Mucosa of rectum (tissue), 2 donors: ENCODE measurements around the gene FIGN.

Experiments
- H3K27ac ChIP-seq, 2 donors: one replicate each; pipeline ENCODE4 v1.7.0; 2013; ENCODE audit warnings: inconsistent platforms in 2 of 2, low read depth in 2 of 2, low read length in 2 of 2
- H3K27me3 ChIP-seq, 2 donors: one replicate each; pipeline ENCODE4 v1.7.0; 2013; ENCODE audit warnings: low read length in 2 of 2; ENCODE audit not compliant: control insufficient read depth in 2 of 2, insufficient read depth in 2 of 2
- H3K36me3 ChIP-seq, 2 donors: one replicate each; pipeline ENCODE4 v1.7.0; 2013; ENCODE audit warnings: low read length in 2 of 2; ENCODE audit not compliant: control insufficient read depth in 2 of 2, insufficient read depth in 2 of 2
- H3K4me1 ChIP-seq, 2 donors: one replicate each; pipeline ENCODE4 v1.7.0; 2013; ENCODE audit warnings: low read length in 2 of 2, mild to moderate bottlenecking in 1 of 2; ENCODE audit not compliant: control insufficient read depth in 2 of 2, insufficient read depth in 2 of 2
- H3K4me3 ChIP-seq, 2 donors: one replicate each; pipeline ENCODE4 v1.7.0; 2013; ENCODE audit warnings: low read length in 2 of 2
- H3K9ac ChIP-seq, 2 donors: one replicate each; pipeline ENCODE4 v1.7.0; 2013; ENCODE audit warnings: low read length in 2 of 2, low read depth in 1 of 2, mild to moderate bottlenecking in 1 of 2
- H3K9me3 ChIP-seq, 2 donors: one replicate each; pipeline ENCODE4 v1.7.0; 2013; ENCODE audit warnings: low read length in 2 of 2; ENCODE audit not compliant: control insufficient read depth in 2 of 2
- donor health status: healthy.
- donor health status: Normal muscosa, but diverticular disease.

Gene FIGN

GRCh38 chr2:163737563-163737962 is 1.8 kb upstream of the FIGN start:
- no peaks in the 10 kb centered on the region for H3K4me1 ChIP-seq
- H3K4me3 ChIP-seq, result no peak overlapping the region
- H3K27ac ChIP-seq, result no peak overlapping the region
- no peaks in the 10 kb centered on the region for H3K36me3 ChIP-seq
- H3K27me3 ChIP-seq, result peaks cover 9 to 13% of the 10 kb centered on the region in 2 donors
- no peak overlapping the region for H3K9ac ChIP-seq
- H3K9me3 ChIP-seq, result no peaks in the 10 kb centered on the region

GRCh38 chr2:163737190-163737439 is 1.3 kb upstream of the FIGN start:
- no peaks in the 10 kb centered on the region for H3K9me3 ChIP-seq
- H3K27ac ChIP-seq, result peak overlapping the region in 1 of 2 donors; percentile 64
- H3K27me3 ChIP-seq, result peaks cover 9 to 13% of the 10 kb centered on the region in 2 donors
- no peaks in the 10 kb centered on the region for H3K4me1 ChIP-seq
- H3K9ac ChIP-seq, result no peak overlapping the region
- H3K36me3 ChIP-seq, result no peaks in the 10 kb centered on the region
- H3K4me3 ChIP-seq, result peak overlapping the region in 1 of 2 donors; percentile 37

- peaks cover 9 to 13% of the 10 kb centered on the region in 2 donors for H3K27me3 ChIP-seq
- H3K4me3 ChIP-seq, result peak overlapping the region; percentile 74 to 77
- H3K9me3 ChIP-seq, result no peaks in the 10 kb centered on the region
- H3K4me1 ChIP-seq, result no peaks in the 10 kb centered on the region
- H3K9ac ChIP-seq, result peak overlapping the region in 1 of 2 donors; percentile 67
- H3K27ac ChIP-seq, result peak overlapping the region; percentile 64 to 70
- no peaks in the 10 kb centered on the region for H3K36me3 ChIP-seq
These were observed 803 bp upstream of the FIGN start for GRCh38 chr2:163736433-163737189.

DNA sequence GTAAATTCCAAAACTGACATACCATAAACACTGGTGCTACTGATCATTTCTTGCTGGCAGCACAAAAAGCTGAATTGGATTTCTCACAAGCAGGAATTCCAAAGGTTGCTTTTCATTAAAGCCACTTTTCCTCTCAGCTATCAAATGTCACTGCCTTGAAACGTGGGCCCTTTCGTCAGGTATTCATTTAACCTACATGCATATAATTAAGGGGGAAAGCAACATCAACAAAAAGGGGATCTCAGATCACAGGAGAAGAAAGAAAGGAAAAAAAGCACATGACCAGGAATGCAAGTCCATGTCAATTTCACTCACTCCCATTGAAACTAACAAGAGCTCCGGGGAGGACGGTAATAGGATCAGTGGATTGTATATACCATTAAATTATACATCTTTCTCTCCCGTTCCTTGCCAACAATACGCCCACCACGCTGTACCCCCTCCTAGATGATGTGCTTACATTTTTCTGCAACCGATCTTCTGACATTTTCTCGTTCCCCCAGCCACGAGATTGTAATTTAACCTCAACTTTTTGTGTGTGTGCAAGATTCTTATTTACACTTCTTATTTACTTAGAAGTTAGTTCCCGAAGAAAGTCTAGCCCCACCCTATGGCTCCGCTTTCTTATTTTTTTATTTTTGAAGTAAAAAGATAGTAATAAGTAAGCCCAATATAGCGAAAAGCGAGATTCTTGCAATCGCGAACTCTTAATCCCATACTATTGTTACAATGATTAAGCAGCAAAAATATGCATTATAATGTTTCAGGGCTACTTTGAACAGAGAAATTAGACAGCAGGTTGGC is 725 bp downstream of the FIGN start:
- Histone ChIP-seq H3K4me3 (peak overlapping the region; percentile 74 to 77), H3K36me3 (no peaks in the 10 kb centered on the region), H3K9me3 (no peaks in the 10 kb centered on the region), H3K4me1 (no peaks in the 10 kb centered on the region), H3K27me3 (peaks cover 9 to 13% of the 10 kb centered on the region in 2 donors), H3K9ac (peak overlapping the region; percentile 24 to 38), H3K27ac (peak overlapping the region; percentile 17 to 70)

GRCh38 chr2:163734401-163734800 is 1.4 kb downstream of the FIGN start:
- peak overlapping the region; percentile 74 to 77 for H3K4me3 ChIP-seq
- H3K27ac ChIP-seq, result no peak overlapping the region
- no peak overlapping the region for H3K9ac ChIP-seq

GRCh38 chr2:163733956-163734355 is 1.9 kb downstream of the FIGN start:
- peak overlapping the region; percentile 49 to 74 for H3K4me3 ChIP-seq

More at GRCh38 chr2:163734401-163734800, 1.4 kb downstream of the FIGN start:
- no peaks in the 10 kb centered on the region for H3K36me3 ChIP-seq
- no peaks in the 10 kb centered on the region for H3K9me3 ChIP-seq
- H3K27me3 ChIP-seq, result peaks cover 9 to 13% of the 10 kb centered on the region in 2 donors
- H3K4me1 ChIP-seq, result no peaks in the 10 kb centered on the region

DNA sequence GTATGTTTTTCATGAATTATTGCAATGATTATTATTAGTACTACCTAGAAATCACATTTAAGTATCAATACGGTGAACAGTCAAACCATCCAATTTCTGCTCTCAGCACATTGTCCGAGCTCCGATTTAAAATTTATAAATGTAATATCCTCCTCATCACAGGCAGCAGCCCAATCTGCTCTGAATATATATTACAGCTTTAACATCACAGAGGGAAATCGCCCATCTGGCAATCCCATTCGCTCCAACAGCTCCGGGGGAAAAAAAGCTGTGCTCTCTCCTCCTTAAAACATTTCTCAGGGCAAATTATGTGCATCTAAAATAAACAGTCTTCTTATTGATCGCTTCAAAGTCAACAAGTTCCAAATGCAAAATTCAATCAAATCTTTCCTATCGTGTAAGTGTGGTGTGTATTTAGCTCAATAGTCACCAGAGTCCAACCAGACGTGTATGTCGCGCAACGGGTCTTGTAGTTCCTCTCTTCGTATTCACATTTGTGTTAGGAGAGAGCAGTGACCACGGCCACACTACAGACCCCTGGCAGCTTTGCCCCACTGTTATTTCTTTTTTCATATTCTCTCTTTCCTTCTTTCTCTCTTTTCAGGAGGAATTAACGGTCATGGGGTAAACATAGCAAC is 2.4 kb downstream of the FIGN start:
- H3K9me3 ChIP-seq, result no peaks in the 10 kb centered on the region
- no peak overlapping the region for H3K9ac ChIP-seq
- peaks cover 9 to 13% of the 10 kb centered on the region in 2 donors for H3K27me3 ChIP-seq
- H3K4me3 ChIP-seq, result peak overlapping the region; percentile 23 to 49
- H3K36me3 ChIP-seq, result no peaks in the 10 kb centered on the region
- peak overlapping the region; percentile 13 to 47 for H3K27ac ChIP-seq
- no peaks in the 10 kb centered on the region for H3K4me1 ChIP-seq

More at GRCh38 chr2:163733956-163734355, 1.9 kb downstream of the FIGN start:
- H3K27me3 ChIP-seq, result peaks cover 9 to 13% of the 10 kb centered on the region in 2 donors
- H3K4me1 ChIP-seq, result no peaks in the 10 kb centered on the region
- no peak overlapping the region for H3K9ac ChIP-seq
- no peaks in the 10 kb centered on the region for H3K9me3 ChIP-seq
- H3K36me3 ChIP-seq, result no peaks in the 10 kb centered on the region
- H3K27ac ChIP-seq, result peak overlapping the region; percentile 13 to 26

DNA sequence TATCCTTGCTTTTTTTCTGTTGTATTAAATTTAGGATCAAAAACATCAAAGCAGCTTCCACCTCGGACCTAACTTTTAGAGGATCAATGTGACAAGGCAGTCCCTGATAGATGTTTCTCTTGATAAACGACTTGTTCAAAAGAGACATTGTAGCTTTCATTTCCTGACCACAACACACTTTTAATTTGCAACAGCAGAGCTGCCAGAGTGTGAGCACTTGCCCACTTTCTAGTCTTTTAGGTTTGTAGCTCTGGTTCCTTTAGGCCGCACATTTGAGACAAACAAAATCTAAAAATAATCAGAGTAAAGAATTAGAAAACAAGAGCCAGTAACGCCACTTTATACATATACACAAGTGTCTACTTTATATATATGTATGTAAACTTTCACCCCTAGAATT is 3.1 kb downstream of the FIGN start:
- Histone ChIP-seq H3K9me3 (no peaks in the 10 kb centered on the region), H3K4me3 (no peak overlapping the region), H3K27me3 (peaks cover 9 to 13% of the 10 kb centered on the region in 2 donors), H3K4me1 (no peaks in the 10 kb centered on the region), H3K36me3 (no peaks in the 10 kb centered on the region), H3K9ac (peak overlapping the region in 1 of 2 donors; percentile 4), H3K27ac (peak overlapping the region in 1 of 2 donors; percentile 47)

DNA sequence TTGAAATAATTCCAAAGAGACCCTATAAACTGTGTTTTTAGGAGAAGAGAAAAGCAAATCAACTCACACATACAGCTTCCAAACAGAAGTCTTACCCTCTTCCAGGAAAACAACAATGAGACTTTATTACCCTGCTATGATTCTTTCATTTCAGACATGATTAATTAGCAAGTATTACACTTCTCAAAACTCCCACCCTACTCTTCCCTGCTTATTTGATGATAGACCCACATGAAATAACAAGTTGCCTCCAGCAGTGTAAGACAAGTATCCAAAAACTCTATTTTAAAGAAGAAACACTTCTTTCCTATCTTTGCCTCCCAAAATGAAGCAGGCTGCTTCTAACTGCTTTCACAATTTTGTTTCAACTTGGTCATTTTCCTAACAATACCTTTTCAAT is 4.1 kb downstream of the FIGN start:
- no peaks in the 10 kb centered on the region for H3K4me1 ChIP-seq
- no peaks in the 10 kb centered on the region for H3K9me3 ChIP-seq
- H3K27me3 ChIP-seq, result peaks cover 6 to 9% of the 10 kb centered on the region in 2 donors
- H3K4me3 ChIP-seq, result no peak overlapping the region
- no peak overlapping the region for H3K9ac ChIP-seq
- no peaks in the 10 kb centered on the region for H3K36me3 ChIP-seq
- peak overlapping the region in 1 of 2 donors; percentile 20 for H3K27ac ChIP-seq

DNA sequence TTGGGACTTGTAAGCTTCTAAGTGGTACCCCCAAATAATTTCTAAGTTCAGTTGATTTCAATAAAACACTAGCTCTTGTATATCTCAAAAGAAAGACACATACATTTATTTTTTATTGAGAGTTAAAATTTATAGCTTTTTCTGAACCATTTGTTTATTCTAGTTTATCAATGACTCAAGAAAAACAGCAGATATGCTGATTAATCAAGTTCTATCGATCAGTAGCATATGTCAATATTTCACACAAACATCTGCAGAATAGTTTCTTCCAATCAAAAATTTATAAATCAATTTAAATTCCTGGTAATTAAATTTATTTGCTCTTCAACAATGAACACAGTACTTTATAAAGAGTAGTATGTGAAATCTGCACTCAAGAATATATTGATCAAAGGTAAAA is 5.3 kb downstream of the FIGN start:
- Histone ChIP-seq H3K9me3 (no peaks in the 10 kb centered on the region), H3K4me3 (no peak overlapping the region), H3K9ac (no peak overlapping the region), H3K36me3 (no peaks in the 10 kb centered on the region), H3K4me1 (no peaks in the 10 kb centered on the region), H3K27me3 (peaks cover 4 to 9% of the 10 kb centered on the region in 2 donors), H3K27ac (no peak overlapping the region)
